ENCODE measurements around the gene CTR9. TPM values are rescaled to one million over a fixed set of nuclear protein-coding genes. Genes with fewer than 3 reads are reported as not detected.
A peak's percentile ranks its signal among the peaks of the same experiment; 100 is the strongest.

Gene CTR9
- total RNA-seq: 10 to 100 TPM; 28.7 to 29.7 TPM

GRCh38 chr11:10750838-10751580, at the start of gene CTR9:
CTR9 (plus strand) TSS chr11:10751246; CDS start chr11:10751413, 167 bp downstream.
- Mint-ChIP-seq H3K4me3 (peak within 1 kb of the TSS; percentile 93), H3K9me3 (no peaks in the 10 kb centered on the region), H3K4me1 (ENCODE audit: low read depth) (peaks cover 14% of the 10 kb centered on the region), H3K27me3 (ENCODE audit: low read depth) (no peaks in the 10 kb centered on the region), H3K27ac (peak within 1 kb of the TSS; percentile 87), H3K36me3 (ENCODE audit: low read depth) (peaks cover 12% of the 10 kb centered on the region)
- intact Hi-C loops (cut with micrococcal nuclease): loop anchor here (1.0 kb wide), 5 partner anchors 9 to 295 kb away; partner anchors contain the start of genes EIF4G2, RNF141 and ZBED5
- CTCF ChIA-PET: interaction anchor here (0.5 to 1.1 kb wide), 4 partner anchors 18 to 177 kb away, joined by 3 to 4 read pairs (median 3); no protein-coding TSS in a partner anchor
- DNase-seq: peak; percentile 95

GRCh38 chr11:10701982-10702381, 49.1 kb upstream of the CTR9 start:
- DNase-seq: no peak
- intact Hi-C loops (cut with micrococcal nuclease): no loop called here
- H3K36me3 Mint-ChIP-seq (ENCODE audit: low read depth): no peaks in the 10 kb centered on the region
- H3K27ac Mint-ChIP-seq: no peak overlapping the region
- CTCF ChIA-PET: no interaction called here
- H3K4me1 Mint-ChIP-seq (ENCODE audit: low read depth): no peaks in the 10 kb centered on the region
- H3K9me3 Mint-ChIP-seq: no peaks in the 10 kb centered on the region
- H3K4me3 Mint-ChIP-seq: no peak overlapping the region
- H3K27me3 Mint-ChIP-seq (ENCODE audit: low read depth): peaks cover 8% of the 10 kb centered on the region

- CTCF ChIA-PET: interaction anchor here (0.6 to 1.5 kb wide), 3 partner anchors 29 to 294 kb away, joined by 3 read pairs; no protein-coding TSS in a partner anchor
- intact Hi-C loops (cut with micrococcal nuclease): no loop called here
- Mint-ChIP-seq H3K4me3 (no peak overlapping the region), H3K36me3 (ENCODE audit: low read depth) (no peaks in the 10 kb centered on the region), H3K27me3 (ENCODE audit: low read depth) (no peaks in the 10 kb centered on the region), H3K27ac (no peak overlapping the region), H3K4me1 (ENCODE audit: low read depth) (no peaks in the 10 kb centered on the region), H3K9me3 (no peaks in the 10 kb centered on the region)
- no peak for DNase-seq
These were observed 42.9 kb upstream of the CTR9 start for GRCh38 chr11:10708131-10708530.

GRCh38 chr11:10709299-10710086, 41.6 kb upstream of the CTR9 start:
- H3K4me3 Mint-ChIP-seq: no peak overlapping the region
- H3K36me3 Mint-ChIP-seq (ENCODE audit: low read depth): no peaks in the 10 kb centered on the region
- H3K27ac Mint-ChIP-seq: no peak overlapping the region
- intact Hi-C loops (cut with micrococcal nuclease): no loop called here
- H3K9me3 Mint-ChIP-seq: no peaks in the 10 kb centered on the region
- no peaks in the 10 kb centered on the region for H3K27me3 Mint-ChIP-seq (ENCODE audit: low read depth)
- H3K4me1 Mint-ChIP-seq (ENCODE audit: low read depth): no peaks in the 10 kb centered on the region
- CTCF ChIA-PET: interaction anchor here (1.0 to 1.5 kb wide), 2 partner anchors 15 to 31 kb away, joined by 3 read pairs; no protein-coding TSS in a partner anchor
- DNase-seq: no peak

- Mint-ChIP-seq H3K9me3 (no peaks in the 10 kb centered on the region), H3K4me3 (no peak overlapping the region)
- CTCF ChIA-PET: no interaction called here
These were observed 35.5 kb upstream of the CTR9 start for GRCh38 chr11:10715571-10715970.

GRCh38 chr11:10716122-10716521, 34.9 kb upstream of the CTR9 start:
- no peak overlapping the region for H3K27ac Mint-ChIP-seq
- no peaks in the 10 kb centered on the region for H3K36me3 Mint-ChIP-seq (ENCODE audit: low read depth)
- H3K4me3 Mint-ChIP-seq: no peak overlapping the region
- no peak for DNase-seq
- H3K27me3 Mint-ChIP-seq (ENCODE audit: low read depth): no peaks in the 10 kb centered on the region
- CTCF ChIA-PET: interaction anchor here (0.7 kb wide), 1 partner anchor 40 kb away, joined by 3 read pairs; no protein-coding TSS in a partner anchor
- H3K4me1 Mint-ChIP-seq (ENCODE audit: low read depth): no peaks in the 10 kb centered on the region
- no peaks in the 10 kb centered on the region for H3K9me3 Mint-ChIP-seq
- intact Hi-C loops (cut with micrococcal nuclease): no loop called here

More at GRCh38 chr11:10715571-10715970, 35.5 kb upstream of the CTR9 start:
- Mint-ChIP-seq H3K36me3 (ENCODE audit: low read depth) (no peaks in the 10 kb centered on the region), H3K27me3 (ENCODE audit: low read depth) (no peaks in the 10 kb centered on the region), H3K4me1 (ENCODE audit: low read depth) (no peaks in the 10 kb centered on the region), H3K27ac (no peak overlapping the region)
- intact Hi-C loops (cut with micrococcal nuclease): no loop called here
- no peak for DNase-seq

- H3K27ac Mint-ChIP-seq: no peak overlapping the region
- H3K27me3 Mint-ChIP-seq (ENCODE audit: low read depth): no peaks in the 10 kb centered on the region
- intact Hi-C loops (cut with micrococcal nuclease): no loop called here
- no peak for DNase-seq
- H3K9me3 Mint-ChIP-seq: no peaks in the 10 kb centered on the region
- no peak overlapping the region for H3K4me3 Mint-ChIP-seq
- CTCF ChIA-PET: interaction anchor here (0.7 kb wide), 1 partner anchor 40 kb away, joined by 3 read pairs; no protein-coding TSS in a partner anchor
- no peaks in the 10 kb centered on the region for H3K36me3 Mint-ChIP-seq (ENCODE audit: low read depth)
- no peaks in the 10 kb centered on the region for H3K4me1 Mint-ChIP-seq (ENCODE audit: low read depth)
These were observed 34.3 kb upstream of the CTR9 start for GRCh38 chr11:10716543-10717259.

GRCh38 chr11:10719616-10720015, 31.4 kb upstream of the CTR9 start:
- Mint-ChIP-seq H3K9me3 (no peaks in the 10 kb centered on the region), H3K4me3 (no peak overlapping the region), H3K36me3 (ENCODE audit: low read depth) (no peaks in the 10 kb centered on the region), H3K4me1 (ENCODE audit: low read depth) (peaks cover 2% of the 10 kb centered on the region), H3K27ac (no peak overlapping the region), H3K27me3 (ENCODE audit: low read depth) (no peaks in the 10 kb centered on the region)
- CTCF ChIA-PET: no interaction called here
- no peak for DNase-seq
- intact Hi-C loops (cut with micrococcal nuclease): no loop called here

- intact Hi-C loops (cut with micrococcal nuclease): no loop called here
- peaks cover 3% of the 10 kb centered on the region for H3K9me3 Mint-ChIP-seq
- CTCF ChIA-PET: no interaction called here
- H3K4me3 Mint-ChIP-seq: no peak overlapping the region
- no peaks in the 10 kb centered on the region for H3K27me3 Mint-ChIP-seq (ENCODE audit: low read depth)
- DNase-seq: no peak
- no peak overlapping the region for H3K27ac Mint-ChIP-seq
- no peaks in the 10 kb centered on the region for H3K36me3 Mint-ChIP-seq (ENCODE audit: low read depth)
- H3K4me1 Mint-ChIP-seq (ENCODE audit: low read depth): peaks cover 14% of the 10 kb centered on the region
These were observed 30.1 kb upstream of the CTR9 start for GRCh38 chr11:10720881-10721376.

GRCh38 chr11:10722307-10722706, 28.7 kb upstream of the CTR9 start:
- no peak for DNase-seq
- Mint-ChIP-seq H3K27me3 (ENCODE audit: low read depth) (no peaks in the 10 kb centered on the region), H3K4me3 (no peak overlapping the region), H3K27ac (no peak overlapping the region), H3K9me3 (peaks cover 4% of the 10 kb centered on the region), H3K4me1 (ENCODE audit: low read depth) (peaks cover 22% of the 10 kb centered on the region), H3K36me3 (ENCODE audit: low read depth) (no peaks in the 10 kb centered on the region)
- CTCF ChIA-PET: no interaction called here
- intact Hi-C loops (cut with micrococcal nuclease): no loop called here

GRCh38 chr11:10725114-10725906, 25.7 kb upstream of the CTR9 start:
- intact Hi-C loops (cut with micrococcal nuclease): no loop called here
- Mint-ChIP-seq H3K9me3 (peaks cover 4% of the 10 kb centered on the region), H3K36me3 (ENCODE audit: low read depth) (no peaks in the 10 kb centered on the region), H3K4me1 (ENCODE audit: low read depth) (peaks cover 22% of the 10 kb centered on the region), H3K27me3 (ENCODE audit: low read depth) (no peaks in the 10 kb centered on the region), H3K4me3 (no peak overlapping the region), H3K27ac (peak overlapping the region; percentile 46)
- peak; percentile 43 for DNase-seq
- CTCF ChIA-PET: interaction anchor here (0.8 kb wide), 2 partner anchors 16 to 312 kb away, joined by 3 read pairs; no protein-coding TSS in a partner anchor
